OCI-M1 (cell line): ENCODE data around the gene SLC4A5.
A peak's percentile ranks its signal among the peaks of the same experiment; 100 is the strongest.

Experiments
- DNase-seq: peaks from one replicate; lab custom pipeline; 2025; lab: John Stamatoyannopoulos, UW

SLC4A5 gene, protein sequence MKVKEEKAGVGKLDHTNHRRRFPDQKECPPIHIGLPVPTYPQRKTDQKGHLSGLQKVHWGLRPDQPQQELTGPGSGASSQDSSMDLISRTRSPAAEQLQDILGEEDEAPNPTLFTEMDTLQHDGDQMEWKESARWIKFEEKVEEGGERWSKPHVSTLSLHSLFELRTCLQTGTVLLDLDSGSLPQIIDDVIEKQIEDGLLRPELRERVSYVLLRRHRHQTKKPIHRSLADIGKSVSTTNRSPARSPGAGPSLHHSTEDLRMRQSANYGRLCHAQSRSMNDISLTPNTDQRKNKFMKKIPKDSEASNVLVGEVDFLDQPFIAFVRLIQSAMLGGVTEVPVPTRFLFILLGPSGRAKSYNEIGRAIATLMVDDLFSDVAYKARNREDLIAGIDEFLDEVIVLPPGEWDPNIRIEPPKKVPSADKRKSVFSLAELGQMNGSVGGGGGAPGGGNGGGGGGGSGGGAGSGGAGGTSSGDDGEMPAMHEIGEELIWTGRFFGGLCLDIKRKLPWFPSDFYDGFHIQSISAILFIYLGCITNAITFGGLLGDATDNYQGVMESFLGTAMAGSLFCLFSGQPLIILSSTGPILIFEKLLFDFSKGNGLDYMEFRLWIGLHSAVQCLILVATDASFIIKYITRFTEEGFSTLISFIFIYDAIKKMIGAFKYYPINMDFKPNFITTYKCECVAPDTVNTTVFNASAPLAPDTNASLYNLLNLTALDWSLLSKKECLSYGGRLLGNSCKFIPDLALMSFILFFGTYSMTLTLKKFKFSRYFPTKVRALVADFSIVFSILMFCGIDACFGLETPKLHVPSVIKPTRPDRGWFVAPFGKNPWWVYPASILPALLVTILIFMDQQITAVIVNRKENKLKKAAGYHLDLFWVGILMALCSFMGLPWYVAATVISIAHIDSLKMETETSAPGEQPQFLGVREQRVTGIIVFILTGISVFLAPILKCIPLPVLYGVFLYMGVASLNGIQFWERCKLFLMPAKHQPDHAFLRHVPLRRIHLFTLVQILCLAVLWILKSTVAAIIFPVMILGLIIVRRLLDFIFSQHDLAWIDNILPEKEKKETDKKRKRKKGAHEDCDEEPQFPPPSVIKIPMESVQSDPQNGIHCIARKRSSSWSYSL

DNA sequence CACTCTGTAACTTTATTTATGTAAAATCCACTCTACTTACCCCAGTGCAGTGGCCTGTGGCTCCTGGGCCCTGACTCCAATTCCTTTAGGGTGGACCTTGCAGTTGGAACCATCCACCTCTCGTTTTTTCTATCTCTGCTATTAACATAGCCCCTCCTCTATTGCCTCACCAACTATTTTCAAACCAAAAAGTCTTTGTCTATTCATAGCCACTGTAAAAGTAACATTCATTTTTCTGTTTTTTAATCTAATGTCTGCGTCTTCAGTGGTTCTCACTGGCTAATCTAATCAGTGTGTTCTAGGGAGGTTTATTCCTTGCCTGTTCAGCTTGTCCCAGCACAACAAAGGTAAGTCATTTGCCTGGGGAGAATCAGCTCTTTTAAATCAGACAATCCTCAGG lies at the start of gene SLC4A5:
Gene SLC4A5, minus strand, starts transcription at position 101 of the 400 bp plus-strand sequence. CDS start 28,393 bp downstream, outside the sequence.
- no peak for DNase-seq

DNA sequence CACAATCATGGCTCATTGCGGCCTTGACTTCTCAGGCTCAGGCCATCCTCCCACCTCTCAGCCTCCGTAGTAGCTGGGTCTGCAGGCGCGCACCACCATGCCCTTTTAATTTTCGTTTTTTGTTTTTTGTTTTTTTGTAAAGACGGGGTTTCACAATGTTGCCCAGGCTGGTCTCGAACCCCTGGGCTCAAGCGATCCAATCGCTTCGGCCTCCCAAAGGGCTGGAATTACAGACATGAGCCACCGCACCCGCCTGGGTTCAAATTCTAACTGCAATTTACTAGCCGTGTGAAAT lies 49.2 kb upstream of the SLC4A5 start:
- no peak for DNase-seq

DNA sequence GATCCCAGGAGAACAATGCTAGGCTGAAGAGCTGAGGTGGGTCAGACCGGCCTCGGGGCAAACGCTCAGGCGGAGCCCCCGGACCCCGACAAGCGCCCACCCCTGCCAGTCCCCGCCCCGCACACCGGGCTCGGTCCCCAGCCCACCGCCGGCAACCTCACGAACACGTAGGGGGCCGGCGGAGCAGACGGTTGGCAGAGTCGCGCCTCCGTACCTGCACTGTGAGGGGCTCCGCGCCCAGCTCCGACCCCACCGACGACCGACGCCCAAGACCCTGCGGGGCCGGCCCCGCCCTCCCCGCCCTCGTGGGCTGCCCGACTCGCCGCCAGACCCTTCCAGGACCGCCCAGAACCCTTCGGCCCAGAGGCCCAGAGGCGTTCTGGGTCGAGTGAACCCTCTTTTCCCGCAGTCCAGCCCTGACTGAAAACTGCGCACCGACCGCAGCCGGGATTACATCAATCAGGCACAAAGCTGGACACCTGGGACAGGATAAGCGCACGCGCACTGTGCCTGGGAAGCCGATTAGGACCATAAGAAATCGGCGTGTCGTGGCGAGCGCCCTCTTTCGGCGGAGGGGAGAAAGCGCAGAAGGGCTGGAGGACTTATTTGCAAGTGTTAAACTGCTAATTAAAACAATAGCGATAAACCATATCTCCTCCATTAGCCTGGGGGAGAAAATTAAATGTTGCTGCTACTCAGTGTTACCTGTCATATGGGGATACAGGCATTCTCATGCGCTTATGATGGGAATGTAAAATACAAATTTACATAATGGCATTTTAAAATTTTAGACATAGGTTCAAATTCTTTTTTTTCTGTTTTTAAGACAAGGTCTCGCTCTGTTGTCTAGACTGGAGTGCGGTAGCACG lies 48.6 kb upstream of the SLC4A5 start:
- DNase-seq, result peak; percentile 91

DNA sequence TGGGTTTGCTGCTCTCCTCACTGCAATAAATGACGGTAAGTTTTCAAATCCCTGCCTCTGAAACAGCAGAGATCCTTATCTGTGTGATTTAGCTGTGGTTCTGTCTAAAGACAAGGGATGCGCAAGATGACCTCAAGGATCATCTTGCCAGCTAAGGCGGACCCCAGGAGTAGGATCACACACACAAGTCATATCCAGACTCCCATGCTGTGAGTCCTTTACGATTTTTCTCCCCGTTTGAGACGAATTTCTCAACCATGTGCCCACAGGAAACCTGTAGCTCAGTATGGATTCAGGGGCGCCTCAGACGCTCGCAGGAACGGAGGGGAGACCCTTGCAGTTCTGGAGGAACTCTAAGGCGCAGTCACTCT lies 48.0 kb upstream of the SLC4A5 start:
- DNase-seq, result peak; percentile 52

DNA sequence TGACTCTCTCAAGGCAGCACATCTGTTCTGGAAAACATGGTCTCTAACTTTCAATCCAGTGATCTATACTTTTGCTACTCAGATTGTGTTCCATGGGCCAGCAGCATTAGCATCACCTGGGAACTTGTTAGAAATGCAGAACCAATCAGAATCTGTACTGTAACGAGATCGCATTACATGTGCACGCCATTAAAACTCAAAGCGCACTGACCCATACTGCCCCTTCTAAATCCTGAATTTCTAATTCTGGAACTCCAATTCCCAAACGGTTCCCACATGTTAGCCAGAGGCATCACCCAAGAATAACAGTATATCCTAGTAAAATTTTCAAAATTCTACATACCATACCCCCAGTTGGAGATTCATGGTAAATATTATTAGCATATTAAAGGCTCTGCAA lies 47.4 kb upstream of the SLC4A5 start:
- DNase-seq, result no peak

DNA sequence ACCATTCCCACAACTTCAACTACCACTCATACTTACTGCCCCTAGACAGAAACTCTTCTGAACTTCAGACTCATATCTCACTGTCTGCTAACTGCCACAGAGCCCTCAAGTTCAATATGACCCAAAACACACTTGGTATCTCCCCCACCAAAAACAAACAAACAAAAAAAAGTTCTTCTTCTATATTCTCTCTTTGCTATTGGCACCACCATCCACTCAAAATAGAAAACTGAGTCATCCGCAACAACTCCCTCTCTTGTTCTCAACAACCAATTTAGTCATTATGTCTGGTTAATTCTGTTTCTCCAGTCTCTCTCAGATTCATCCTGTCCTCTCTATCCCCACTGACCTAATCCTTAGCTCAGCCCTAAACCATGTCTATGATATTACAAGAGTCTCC lies 44.1 kb upstream of the SLC4A5 start:
- no peak for DNase-seq

DNA sequence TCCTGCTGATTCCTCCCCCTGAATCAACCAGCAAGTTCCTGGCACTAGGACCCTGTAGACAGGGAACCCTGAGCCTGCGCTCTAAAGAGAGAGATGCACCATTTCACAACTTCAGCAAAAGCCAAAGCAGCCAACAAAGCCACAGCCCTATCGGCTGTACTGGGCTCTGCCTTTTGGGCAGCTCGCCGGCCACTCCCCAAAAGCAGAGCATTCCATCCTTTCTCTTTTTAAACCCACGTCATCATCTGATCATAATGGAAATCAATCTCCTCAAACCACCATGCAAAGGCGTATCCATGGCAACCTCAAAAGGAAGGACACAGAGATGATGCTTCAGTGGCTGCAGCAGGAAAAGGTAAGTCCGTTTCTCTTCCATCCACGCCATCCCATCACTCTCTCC lies 42.2 kb upstream of the SLC4A5 start:
- no peak for DNase-seq

DNA sequence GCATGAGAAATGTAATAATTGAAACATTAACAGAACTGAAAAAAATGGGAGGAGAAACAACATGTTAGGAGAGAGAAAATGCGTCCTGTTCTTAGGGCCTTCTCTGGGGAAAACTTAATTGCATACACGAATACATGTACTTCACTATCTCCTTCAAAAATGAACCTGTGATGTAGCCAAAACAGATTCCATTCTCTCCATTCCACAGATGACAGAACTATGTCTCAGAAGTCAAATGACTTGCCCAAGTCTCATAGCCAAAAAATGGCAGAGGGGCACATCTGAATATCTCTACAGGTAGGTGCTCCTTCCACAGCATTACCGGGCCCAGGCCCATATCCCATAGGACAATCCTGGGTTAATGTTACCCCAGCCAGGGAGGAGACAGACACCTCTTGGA lies 40.8 kb upstream of the SLC4A5 start:
- DNase-seq, result no peak

DNA sequence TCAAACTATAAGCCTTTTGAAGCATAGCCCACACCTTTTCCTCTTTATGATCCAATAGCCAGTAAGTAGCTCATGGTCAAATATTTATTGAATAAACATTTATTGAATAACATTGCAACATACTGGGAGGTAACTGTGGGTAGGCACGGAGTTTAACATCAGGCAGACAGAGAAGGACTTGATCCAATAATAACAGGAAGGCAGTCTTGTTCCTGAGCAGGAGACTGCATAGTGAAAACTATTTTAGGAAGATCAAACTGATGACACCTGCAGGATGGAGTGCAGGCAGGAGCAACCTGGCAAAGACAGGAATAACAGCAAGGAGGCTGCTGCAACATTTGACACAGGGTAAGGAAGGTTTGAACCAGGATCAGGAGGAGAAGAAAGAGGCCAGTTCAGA lies 40.0 kb upstream of the SLC4A5 start:
- DNase-seq, result no peak

DNA sequence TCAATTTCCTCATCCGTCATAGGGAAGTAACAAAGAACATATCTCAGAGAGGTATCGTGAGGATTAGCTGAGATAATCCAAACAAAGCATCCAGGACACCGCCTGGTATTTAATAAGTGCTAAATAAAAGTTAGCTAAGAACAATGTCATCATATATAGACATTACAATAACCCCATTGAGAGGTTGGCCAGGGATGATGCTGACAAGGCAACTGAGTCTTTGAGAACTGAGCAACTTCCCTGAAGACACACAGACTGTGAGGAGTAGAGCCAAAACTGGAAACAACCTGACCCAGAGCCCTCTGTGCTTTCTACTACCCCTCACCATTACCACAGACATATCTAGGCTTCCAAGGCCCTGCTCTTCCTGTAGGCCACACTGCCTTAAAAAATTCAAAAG lies 38.5 kb upstream of the SLC4A5 start:
- no peak for DNase-seq

DNA sequence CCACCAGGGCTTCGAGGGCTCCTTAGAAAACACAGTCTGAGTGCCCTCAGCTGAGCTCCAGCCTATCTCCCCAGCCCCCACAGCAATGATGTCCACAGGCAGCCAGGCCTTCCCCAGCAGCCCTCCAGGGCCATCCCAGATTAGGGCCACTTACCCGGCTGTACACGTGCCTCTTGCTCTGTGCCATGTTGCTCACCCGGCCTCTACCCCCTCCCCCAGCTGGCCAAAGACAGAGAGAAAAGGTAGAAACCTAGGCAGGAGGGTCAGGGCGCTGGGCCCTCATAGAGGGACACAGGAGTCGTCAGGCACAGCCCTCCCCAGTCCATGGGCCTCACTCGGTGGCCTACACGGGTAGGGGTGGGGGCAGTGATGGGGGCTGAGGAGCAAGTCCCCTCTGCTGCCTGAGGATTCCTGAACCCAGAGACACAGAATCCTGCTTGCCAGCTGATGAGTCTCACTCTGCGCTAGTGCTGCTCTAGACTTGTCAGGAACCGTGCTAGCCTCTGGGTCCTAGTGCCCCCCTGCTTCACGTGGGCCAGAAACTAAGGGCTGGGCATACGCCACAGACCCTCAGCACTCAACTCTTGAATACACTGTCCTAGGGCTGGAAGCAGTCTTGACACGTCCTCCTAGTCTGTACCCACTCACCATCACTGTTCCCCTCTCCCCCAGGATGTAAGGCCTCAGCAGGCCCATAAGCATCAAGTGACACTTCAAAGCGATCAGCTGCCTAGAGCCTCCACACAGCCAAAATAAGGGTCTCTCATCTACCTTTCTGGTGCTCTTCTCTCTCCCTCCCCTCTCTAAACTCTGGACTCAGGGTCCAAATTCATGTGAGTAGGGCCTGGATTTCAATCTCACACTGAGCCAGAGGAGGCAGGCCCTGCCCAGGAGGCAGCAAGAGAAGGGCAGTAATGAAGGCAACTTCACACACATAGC lies 36.9 kb upstream of the SLC4A5 start, which contains the start of gene DCTN1:
Gene DCTN1, minus strand, starts transcription at position 461 of the 939 bp plus-strand sequence. Its CDS starts 274 bp downstream, at position 187.
- DNase-seq, result peak; percentile 5

DNA sequence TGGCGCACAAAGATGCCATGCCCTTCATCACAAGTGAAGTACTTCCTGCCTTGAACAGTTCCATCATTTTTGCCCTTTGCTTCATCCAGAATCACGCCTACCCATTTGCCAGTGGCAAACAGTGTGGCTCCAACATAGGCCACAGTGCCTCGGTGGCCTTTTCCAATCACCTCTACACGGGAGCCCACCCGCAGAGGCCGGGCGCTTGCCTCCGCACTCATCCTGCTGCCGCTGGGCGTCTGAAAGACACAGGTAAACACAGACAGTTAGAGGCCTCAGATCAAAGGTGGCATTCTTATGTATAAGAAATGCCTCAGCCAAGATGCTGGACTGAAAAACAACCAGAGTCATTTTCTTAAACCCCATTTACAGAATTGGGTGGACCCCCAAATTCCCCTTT lies 34.8 kb upstream of the SLC4A5 start:
- no peak for DNase-seq

DNA sequence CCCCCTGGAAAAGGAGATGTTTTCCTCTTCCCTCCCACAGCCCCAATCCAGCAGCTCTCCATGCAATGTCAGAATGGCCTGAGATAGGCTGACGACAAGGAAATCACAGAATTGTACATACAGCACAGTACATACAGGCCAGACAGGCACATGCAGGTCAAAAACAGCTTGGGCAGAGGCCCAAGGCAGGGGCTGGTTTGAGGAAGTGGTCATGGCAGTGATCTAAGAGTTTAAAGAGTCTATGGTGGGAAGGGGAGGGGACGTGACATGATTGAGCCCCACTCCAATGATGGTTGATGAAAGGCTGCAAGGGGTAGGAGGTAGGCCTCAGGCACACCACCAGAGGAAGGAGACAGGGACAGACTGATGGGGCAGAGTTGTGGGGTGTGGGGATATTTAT lies 32.6 kb upstream of the SLC4A5 start:
- DNase-seq, result peak; percentile 5

DNA sequence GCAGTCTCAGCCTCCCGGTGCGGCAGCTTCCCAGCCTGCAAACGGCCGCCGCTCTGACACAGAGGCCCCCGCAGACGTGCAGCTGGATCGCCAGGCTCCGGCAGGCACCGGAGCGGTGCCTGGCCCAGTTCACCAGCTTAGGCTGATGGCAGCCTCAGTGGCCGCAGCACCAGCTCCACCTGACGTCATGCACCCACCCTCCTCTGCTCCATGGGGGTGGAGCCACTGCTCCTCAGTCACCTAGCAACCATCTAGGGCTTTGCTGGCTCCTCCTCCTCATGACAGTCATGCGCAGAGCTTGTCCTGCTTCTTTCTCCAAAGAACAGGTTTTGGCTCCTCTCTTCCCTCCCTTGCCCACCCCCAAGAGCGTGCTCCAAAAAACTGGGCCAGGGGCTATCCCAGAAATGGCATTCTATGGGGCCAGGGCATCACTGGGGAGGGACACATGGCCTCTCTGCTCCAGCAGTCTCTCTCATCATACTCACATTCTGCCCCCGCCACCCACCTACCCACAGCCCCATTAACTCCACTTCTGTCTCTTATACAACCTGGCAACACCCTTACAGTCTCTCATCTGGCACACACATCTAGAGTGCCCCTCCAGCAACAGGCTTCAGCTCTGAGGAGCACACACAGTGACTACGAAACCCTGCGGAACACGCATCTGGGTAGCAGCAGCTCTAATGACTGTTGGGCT lies 31.4 kb upstream of the SLC4A5 start:
- DNase-seq, result no peak

DNA sequence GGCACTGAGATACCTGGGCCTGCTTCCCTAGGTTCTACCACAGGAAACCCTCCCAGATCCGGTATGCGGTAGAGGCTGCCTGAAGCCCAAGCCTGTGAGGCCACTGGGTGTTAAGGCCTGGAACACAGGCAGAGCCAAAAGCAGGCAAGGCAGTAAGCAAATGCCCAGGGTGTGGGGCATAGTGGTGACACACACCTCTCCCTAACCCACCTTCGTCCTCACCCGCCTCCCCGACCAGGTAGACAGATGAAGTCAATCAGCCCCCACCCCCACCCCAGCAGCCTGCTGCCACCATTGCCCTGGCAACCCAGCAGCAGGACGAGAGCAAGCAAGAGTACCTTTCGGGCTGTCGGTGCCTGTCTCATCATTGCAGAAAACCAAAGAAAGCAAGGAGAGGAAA lies 30.8 kb upstream of the SLC4A5 start:
- no peak for DNase-seq

DNA sequence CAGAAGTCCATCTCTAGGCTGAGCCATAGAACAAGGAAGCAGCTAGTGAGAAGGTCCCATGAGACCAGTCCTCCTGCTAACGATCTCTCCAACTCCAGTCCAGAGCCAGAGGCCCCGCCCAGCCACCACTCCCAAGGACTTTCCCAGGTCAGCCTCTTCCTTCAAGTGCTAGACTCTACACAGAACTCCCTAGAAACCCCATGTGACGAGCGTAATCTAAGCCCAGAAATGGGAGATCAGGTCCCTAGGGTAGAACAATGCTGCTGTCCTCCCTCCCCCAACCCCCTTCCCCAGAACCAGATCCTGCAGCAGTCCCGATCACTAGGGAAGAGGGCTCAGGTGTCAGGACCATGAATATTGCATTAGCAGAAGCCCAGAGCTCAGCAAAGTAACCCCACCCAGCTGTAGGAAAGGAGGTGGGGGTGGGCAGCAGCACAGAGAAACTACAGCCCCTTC lies 30.0 kb upstream of the SLC4A5 start:
- DNase-seq, result no peak

DNA sequence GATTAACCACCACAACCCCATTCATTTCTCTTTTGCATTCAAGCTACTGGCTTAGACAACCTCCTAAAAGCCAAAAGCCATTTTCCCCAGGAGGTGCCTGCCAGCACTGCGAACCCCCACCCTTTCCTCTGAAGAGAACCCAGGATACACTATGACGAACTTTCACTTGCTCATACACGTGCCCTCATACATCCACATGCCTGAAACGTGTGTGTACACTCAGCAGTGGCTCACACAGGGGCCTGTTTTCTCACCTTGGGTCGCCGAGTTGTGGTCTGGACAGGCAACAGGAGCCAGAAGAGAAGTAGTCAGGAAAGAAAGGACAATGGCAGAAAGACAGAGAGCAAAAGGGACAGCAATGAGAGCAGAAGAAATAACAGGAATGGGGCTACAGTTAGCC lies 29.5 kb upstream of the SLC4A5 start:
- no peak for DNase-seq

DNA sequence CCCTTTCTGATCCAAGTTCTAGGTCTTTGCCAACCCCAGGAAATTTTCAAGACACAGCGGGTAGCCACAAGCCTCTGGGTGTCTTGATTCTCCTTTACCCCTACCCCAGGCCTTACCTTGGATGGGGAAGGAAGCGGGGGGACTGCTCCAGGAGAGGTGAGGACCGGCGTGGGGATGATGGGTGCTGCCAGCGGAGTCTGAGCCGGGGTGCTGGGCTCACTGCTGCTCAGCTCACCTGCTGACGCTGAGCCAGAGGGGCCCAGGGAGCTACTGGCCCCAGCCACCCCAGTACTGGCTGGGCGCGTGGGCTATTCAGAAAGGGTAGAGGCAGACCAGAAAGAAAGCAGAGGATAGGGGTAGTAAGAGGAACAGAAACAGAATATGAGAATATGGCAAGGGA lies 28.2 kb upstream of the SLC4A5 start:
- no peak for DNase-seq

DNA sequence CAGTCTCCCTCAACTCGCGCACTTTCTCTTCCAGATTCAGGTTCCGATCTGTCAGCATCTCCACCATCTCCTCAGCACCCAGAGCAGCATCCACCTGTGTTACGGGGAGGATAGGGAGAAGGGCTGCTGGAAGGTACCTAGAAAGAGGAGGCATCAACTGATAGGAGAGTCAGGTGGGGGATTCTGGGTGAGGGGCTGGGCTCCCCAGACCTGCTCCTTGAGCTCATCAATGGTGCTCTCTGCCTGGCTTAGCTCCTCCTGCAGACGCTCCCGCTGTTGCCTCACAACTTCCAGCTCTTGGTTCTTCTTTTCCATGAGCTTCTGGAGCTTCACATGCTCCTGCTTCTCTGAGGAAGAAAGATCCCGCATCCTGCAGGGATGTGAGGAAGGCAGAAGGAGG lies 26.8 kb upstream of the SLC4A5 start:
- DNase-seq, result no peak

DNA sequence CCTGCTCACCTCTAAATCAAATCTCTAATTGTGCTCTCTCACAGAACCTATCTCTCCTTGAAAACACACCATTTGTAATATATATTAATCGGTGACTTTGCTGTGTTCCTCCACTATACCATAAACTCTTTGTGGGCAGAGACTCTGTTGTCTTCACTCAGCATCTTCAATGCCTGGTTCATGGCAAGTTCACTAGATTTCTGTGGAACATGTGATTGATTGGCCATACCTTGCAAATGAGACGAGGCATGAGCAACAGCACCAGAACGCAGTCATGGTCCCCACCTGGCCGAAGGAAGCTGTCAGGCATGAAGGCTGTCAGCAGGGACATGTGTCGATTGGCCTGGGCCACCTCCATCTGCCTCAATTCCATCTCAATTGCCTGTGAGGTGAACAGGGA lies 25.3 kb upstream of the SLC4A5 start:
- no peak for DNase-seq
